Common myeloid progenitor, CD34-positive (primary cell): Measurements from ENCODE around the gene SH3GLB2.

Experiments
- CTCF ChIA-PET: fragments of 350-600 bp; sonication (Branson Sonifier 250); formaldehyde crosslinking; loops from one replicate; lab custom pipeline; 2021; ENCODE audit warnings: antibody characterized with exemption; lab: Charles Lee
- POLR2A ChIA-PET: fragments of 350-600 bp; sonication (Branson Sonifier 250); formaldehyde crosslinking; loops from one replicate; lab custom pipeline; 2021; ENCODE audit warnings: antibody characterized with exemption; lab: Charles Lee
- DNase-seq, 3 donors: peaks; one replicate each; pipeline versions ENCODE4 v3.0.0 to v3.0.0-alpha.2; 2013
- H3K27ac ChIP-seq, 2 experiments: 1 replicate in 1 of 2; 2 replicates in 1 of 2; pipeline ENCODE4 v1.7.0; 2013; ENCODE audit warnings: inconsistent platforms in 2 of 2, low read length in 2 of 2, mild to moderate bottlenecking in 2 of 2, low read depth in 1 of 2, moderate library complexity in 1 of 2; ENCODE audit not compliant: severe bottlenecking in 2 of 2, insufficient read depth in 1 of 2, poor library complexity in 1 of 2
- H3K27me3 ChIP-seq, 5 experiments: replicated peaks in 2 of 5; 1 replicate in 3 of 5; 2 replicates in 2 of 5; pipeline versions ENCODE4 v1.6.1 to v1.7.0; 2013; ENCODE audit warnings: low read length in 4 of 5, mild to moderate bottlenecking in 2 of 5, moderate library complexity in 2 of 5, inconsistent platforms in 1 of 5; ENCODE audit not compliant: insufficient read depth in 5 of 5, control insufficient read depth in 4 of 5
- H3K36me3 ChIP-seq, 4 experiments: 1 replicate in 2 of 4; 2 replicates in 2 of 4; pipeline versions ENCODE4 v1.6.1 to v1.7.0; 2013; ENCODE audit warnings: low read length in 3 of 4, control low read depth in 1 of 4, mild to moderate bottlenecking in 1 of 4; ENCODE audit not compliant: control insufficient read depth in 4 of 4, insufficient read depth in 4 of 4
- H3K4me1 ChIP-seq, 4 experiments: 1 replicate in 3 of 4; 2 replicates in 1 of 4; pipeline versions ENCODE4 v1.6.1 to v1.7.1; 2013; ENCODE audit warnings: low read length in 3 of 4, mild to moderate bottlenecking in 3 of 4, control low read depth in 1 of 4, inconsistent platforms in 1 of 4, moderate library complexity in 1 of 4; ENCODE audit not compliant: control insufficient read depth in 4 of 4, insufficient read depth in 4 of 4; ENCODE audit errors: control extremely low read depth in 1 of 4
- H3K4me3 ChIP-seq, 7 experiments: 1 replicate in 4 of 7; 2 replicates in 3 of 7; pipeline versions ENCODE4 v1.5.1 to v1.7.0; 2013; ENCODE audit warnings: mild to moderate bottlenecking in 7 of 7, low read length in 6 of 7, moderate library complexity in 6 of 7, inconsistent platforms in 2 of 7, low read depth in 2 of 7, control low read depth in 1 of 7; ENCODE audit not compliant: insufficient read depth in 4 of 7, control insufficient read depth in 1 of 7; ENCODE audit errors: extremely low read depth in 1 of 7
- H3K9me3 ChIP-seq, 5 experiments: 1 replicate in 4 of 5; 2 replicates in 1 of 5; pipeline versions ENCODE4 v1.6.1 to v1.7.1; 2013; ENCODE audit warnings: low read length in 4 of 5, mild to moderate bottlenecking in 2 of 5, inconsistent platforms in 1 of 5, low read depth in 1 of 5, moderate library complexity in 1 of 5; ENCODE audit not compliant: control insufficient read depth in 4 of 5, insufficient read depth in 2 of 5; ENCODE audit errors: control extremely low read depth in 1 of 5
- WGBS: methylation state at CpG from one replicate; pipeline ENCODE4 v1.1.5; 2013; ENCODE audit not compliant: insufficient coverage; 5-methylcytosine and 5-hydroxymethylcytosine counted together

Gene SH3GLB2

GRCh38 chr9:129001504-129002325, 26.4 kb downstream of the SH3GLB2 start:
- Histone ChIP-seq H3K4me3 (no peak overlapping the region), H3K27ac (no peak overlapping the region), H3K9me3 (no peaks in the 10 kb centered on the region), H3K27me3 (no peaks in the 10 kb centered on the region), H3K4me1 (no peaks in the 10 kb centered on the region), H3K36me3 (peaks cover 38 to 84% (median 67%) of the 10 kb centered on the region in 4 experiments)
- ChIA-PET POLR2A (no interaction called here), CTCF (interaction anchor here (1.0 to 1.2 kb wide), 2 partner anchors 11 to 12 kb away, joined by 4 read pairs; no protein-coding TSS in a partner anchor)
- 94% methylated on average over 8 of the region's 10 CpGs for WGBS
- DNase-seq = no peak

- no peak for DNase-seq
- peaks cover 43 to 84% (median 66%) of the 10 kb centered on the region in 4 experiments for H3K36me3 ChIP-seq
- ChIA-PET POLR2A (interaction anchor here (0.6 kb wide), 1 partner anchor 138 kb away, joined by 4 read pairs; no protein-coding TSS in a partner anchor), CTCF (interaction anchor here (0.7 kb wide), 1 partner anchor 32 kb away, joined by 3 read pairs; no protein-coding TSS in a partner anchor)
- H3K9me3 ChIP-seq = no peaks in the 10 kb centered on the region
- H3K4me3 ChIP-seq = no peak overlapping the region
- H3K27ac ChIP-seq = no peak overlapping the region
- H3K4me1 ChIP-seq = no peaks in the 10 kb centered on the region
- H3K27me3 ChIP-seq = no peaks in the 10 kb centered on the region
- WGBS = 95% methylated on average over 10 of the region's 13 CpGs
These were observed 28.4 kb downstream of the SH3GLB2 start for GRCh38 chr9:128999581-129000206.

- DNase-seq = no peak
- Histone ChIP-seq H3K27ac (no peak overlapping the region), H3K9me3 (no peaks in the 10 kb centered on the region), H3K4me1 (no peaks in the 10 kb centered on the region), H3K36me3 (peaks cover 43 to 91% (median 72%) of the 10 kb centered on the region in 4 experiments), H3K27me3 (no peaks in the 10 kb centered on the region), H3K4me3 (no peak overlapping the region)
- ChIA-PET CTCF (interaction anchor here (4.6 kb wide), 1 partner anchor 8 kb away, joined by 30 read pairs; no protein-coding TSS in a partner anchor), POLR2A (no interaction called here)
- WGBS = 98% methylated on average over 5 of the region's 6 CpGs
These were observed 29.7 kb downstream of the SH3GLB2 start for GRCh38 chr9:128998462-128998861.

DNA sequence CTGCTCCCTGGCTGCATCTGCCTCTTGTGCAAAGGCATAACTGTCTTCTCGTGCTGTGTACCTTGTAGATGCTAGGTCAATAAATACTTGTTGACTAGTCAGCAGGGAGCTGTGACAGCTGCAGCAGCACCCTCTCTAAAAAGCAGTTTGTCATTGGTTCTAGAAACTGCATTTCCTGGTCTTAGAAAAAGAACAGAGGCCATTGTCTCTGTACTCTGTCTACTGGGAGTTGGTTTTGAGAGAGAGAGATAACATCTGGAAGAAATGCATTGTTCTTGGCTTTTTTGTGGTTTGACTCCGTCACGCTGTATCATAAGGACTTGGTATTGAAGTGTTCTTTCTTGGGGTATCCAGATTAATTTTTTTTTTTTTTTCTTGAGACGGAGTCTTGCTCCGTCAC, 32.3 kb downstream of the SH3GLB2 start:
- ChIA-PET POLR2A (interaction anchor here (0.6 kb wide), 1 partner anchor 839 kb away, joined by 3 read pairs; no protein-coding TSS in a partner anchor), CTCF (interaction anchor here (4.6 kb wide), 1 partner anchor 10 kb away, joined by 30 read pairs; no protein-coding TSS in a partner anchor)
- Histone ChIP-seq H3K9me3 (no peaks in the 10 kb centered on the region), H3K27me3 (no peaks in the 10 kb centered on the region), H3K4me3 (no peak overlapping the region), H3K27ac (no peak overlapping the region), H3K4me1 (no peaks in the 10 kb centered on the region), H3K36me3 (peaks cover 39 to 85% (median 62%) of the 10 kb centered on the region in 4 experiments)
- WGBS = 92% methylated on average over 3 of the region's 5 CpGs
- no peak for DNase-seq

- CTCF ChIA-PET = interaction anchor here (1.3 to 2.3 kb wide), 2 partner anchors 14 to 141 kb away, joined by 3 to 11 read pairs; no protein-coding TSS in a partner anchor
These were observed 35.1 kb downstream of the SH3GLB2 start for GRCh38 chr9:128992995-128993394.

DNA sequence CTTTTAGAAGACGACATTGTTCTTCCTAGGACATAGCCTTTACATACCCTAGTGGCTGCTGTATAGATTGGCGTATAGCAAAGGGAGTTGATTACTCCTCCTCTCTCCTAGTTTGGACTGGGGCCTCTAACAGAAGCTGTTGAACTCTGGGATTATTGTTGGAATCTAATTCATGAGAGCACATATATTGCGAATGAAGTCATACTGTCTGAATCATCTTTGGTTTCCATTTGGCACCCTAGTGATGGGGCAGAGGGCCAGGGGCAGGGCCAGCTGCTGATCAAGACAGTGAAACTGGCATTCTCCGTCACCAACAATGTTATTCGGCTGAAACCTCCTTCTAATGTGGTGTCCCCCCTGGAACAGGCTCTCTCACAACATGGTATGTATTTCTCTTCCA, 40.3 kb downstream of the SH3GLB2 start:
- ChIA-PET POLR2A (no interaction called here), CTCF (interaction anchor here (1.5 kb wide), 1 partner anchor 9 kb away, joined by 3 read pairs; no protein-coding TSS in a partner anchor)
- Histone ChIP-seq H3K27me3 (no peaks in the 10 kb centered on the region), H3K4me3 (no peak overlapping the region), H3K4me1 (no peaks in the 10 kb centered on the region), H3K36me3 (peaks cover 10 to 86% (median 56%) of the 10 kb centered on the region in 4 experiments), H3K27ac (no peak overlapping the region), H3K9me3 (no peaks in the 10 kb centered on the region)
- WGBS = 100% methylated on average over 3 of the region's 5 CpGs
- DNase-seq = no peak

More at GRCh38 chr9:128992995-128993394, 35.1 kb downstream of the SH3GLB2 start:
- Histone ChIP-seq H3K9me3 (no peaks in the 10 kb centered on the region), H3K27ac (no peak overlapping the region), H3K4me1 (no peaks in the 10 kb centered on the region), H3K36me3 (peaks cover 22 to 83% (median 51%) of the 10 kb centered on the region in 4 experiments), H3K4me3 (no peak overlapping the region), H3K27me3 (no peaks in the 10 kb centered on the region)
- peak; percentile 5 to 35 (median 31) for DNase-seq
- POLR2A ChIA-PET = no interaction called here
- 87% methylated on average over 7 of the region's 7 CpGs for WGBS
